Stimulated activated CD4-positive, alpha-beta T cell treated with anti-CD3 and anti-CD28 coated beads, TNF-alpha, amount 100 ng/mL, for 24 hours (primary cell): ENCODE results near the gene CCM2.
A peak's percentile ranks its signal among the peaks of the same experiment; 100 is the strongest.

Source experiments
- DNase-seq, 3 experiments: peaks; one replicate each; pipeline ENCODE4 v3.0.0-alpha.2; 2020; ENCODE audit warnings: low read depth in 3 of 3

The CCM2 gene

GRCh38 chr7:44969049-44969700 lies 30.8 kb upstream of the CCM2 start:
- DNase-seq: no peak

GRCh38 chr7:44969701-44970522 lies 30.1 kb upstream of the CCM2 start:
- no peak for DNase-seq

- DNase-seq: no peak
These were observed 29.4 kb upstream of the CCM2 start for GRCh38 chr7:44970523-44971051.

GRCh38 chr7:44971188-44971901 lies 28.7 kb upstream of the CCM2 start:
- no peak for DNase-seq

GRCh38 chr7:44971902-44972441 lies 28.0 kb upstream of the CCM2 start:
- no peak for DNase-seq

GRCh38 chr7:44972562-44972961 lies 27.4 kb upstream of the CCM2 start:
- no peak for DNase-seq

- DNase-seq: no peak
These were observed 26.2 kb upstream of the CCM2 start for GRCh38 chr7:44973610-44974401.

- DNase-seq: no peak
These were observed 25.5 kb upstream of the CCM2 start for GRCh38 chr7:44974549-44974948.

- DNase-seq: no peak
These were observed 24.5 kb upstream of the CCM2 start for GRCh38 chr7:44975331-44976039.

- DNase-seq: no peak
These were observed 23.8 kb upstream of the CCM2 start for GRCh38 chr7:44976040-44976745.

- no peak for DNase-seq
These were observed 23.2 kb upstream of the CCM2 start for GRCh38 chr7:44976746-44977196.

GRCh38 chr7:44977304-44977958 lies 22.6 kb upstream of the CCM2 start:
- peak; percentile 40 to 83 (median 52) for DNase-seq

- DNase-seq: no peak
These were observed 22.1 kb upstream of the CCM2 start for GRCh38 chr7:44977959-44978335.

GRCh38 chr7:44978511-44979366 lies 21.3 kb upstream of the CCM2 start, which contains the start of gene MYO1G:
Gene MYO1G (minus strand): TSS chr7:44979015. CDS start chr7:44978961, 54 bp downstream.
- peak; percentile 60 to 92 (median 63) for DNase-seq

GRCh38 chr7:44979481-44980392 lies 20.3 kb upstream of the CCM2 start:
- DNase-seq: no peak

- peak; percentile 48 to 87 (median 69) for DNase-seq
These were observed 19.5 kb upstream of the CCM2 start for GRCh38 chr7:44980393-44981034.
